Endodermal cell (in vitro differentiated cells): ENCODE measurements around the gene BACH2. TPM values are rescaled to one million over a fixed set of nuclear protein-coding genes. Genes with fewer than 3 reads are reported as not detected.
"Not testable (repeated sequence)": the region's sequence is repeated elsewhere in the genome, so short reads cannot be mapped to it uniquely, and the experiment has no call there.

Source experiments
- DNase-seq: peaks from one replicate; pipeline ENCODE4 v3.0.0-alpha.2; 2017
- H3K27ac ChIP-seq: 2 replicates; pipeline ENCODE4 v1.5.1; 2013; ENCODE audit warnings: mild to moderate bottlenecking, low read depth, low read length, moderate library complexity
- H3K27me3 ChIP-seq: 2 replicates; pipeline ENCODE4 v1.6.1; 2013; ENCODE audit warnings: mild to moderate bottlenecking, low read length, moderate library complexity; ENCODE audit not compliant: insufficient read depth, control insufficient read depth, poor library complexity, severe bottlenecking
- H3K36me3 ChIP-seq: 2 replicates; pipeline ENCODE4 v1.7.0; 2013; ENCODE audit warnings: mild to moderate bottlenecking, low read length, moderate library complexity; ENCODE audit not compliant: control insufficient read depth, insufficient read depth
- H3K4me1 ChIP-seq: one replicate; pipeline ENCODE4 v1.7.0; 2013; ENCODE audit warnings: low read length; ENCODE audit not compliant: control insufficient read depth, insufficient read depth
- H3K4me3 ChIP-seq: 2 replicates; pipeline ENCODE4 v1.5.1; 2013; ENCODE audit warnings: mild to moderate bottlenecking, low read length, moderate library complexity
- H3K9ac ChIP-seq: 2 replicates; pipeline ENCODE4 v1.6.1; 2013; ENCODE audit warnings: mild to moderate bottlenecking, low read length, moderate library complexity; ENCODE audit not compliant: poor library complexity, severe bottlenecking; ENCODE audit errors: extremely low read depth
- H3K9me3 ChIP-seq: 2 replicates; pipeline ENCODE4 v1.6.1; 2013; ENCODE audit warnings: mild to moderate bottlenecking, low read length, moderate library complexity; ENCODE audit not compliant: control insufficient read depth
- H3K27ac Mint-ChIP-seq: 2 replicates; pipeline ENCODE4 v1.8.0; 2020; ENCODE audit warnings: mixed read lengths
- H3K27me3 Mint-ChIP-seq: 2 replicates; pipeline ENCODE4 v1.8.0; 2021; ENCODE audit warnings: mild to moderate bottlenecking, mixed read lengths; ENCODE audit not compliant: insufficient read depth
- H3K36me3 Mint-ChIP-seq: 2 replicates; pipeline ENCODE4 v1.8.0; 2020; ENCODE audit warnings: low read depth, mixed read lengths
- H3K4me1 Mint-ChIP-seq: 2 replicates; pipeline ENCODE4 v1.8.0; 2020; ENCODE audit warnings: mixed read lengths
- H3K4me3 Mint-ChIP-seq: 2 replicates; pipeline ENCODE4 v1.8.0; 2020; ENCODE audit warnings: mild to moderate bottlenecking, moderate library complexity, mixed read lengths
- H3K9me3 Mint-ChIP-seq: 2 replicates; pipeline ENCODE4 v1.8.0; 2020; ENCODE audit warnings: mild to moderate bottlenecking, mixed read lengths
- CTCF ChIP-seq: fragments of 200-600 bp; sonication (generic); conservative IDR thresholded peaks from 2 replicates; pipeline ENCODE4 v1.5.0; 2021; ENCODE audit warnings: antibody characterized with exemption, mild to moderate bottlenecking
- WGBS, 2 experiments: methylation state at CpG; one replicate each; pipeline versions ENCODE4 v1.1.5 to v1.1.7; 2013; ENCODE audit warnings: missing lambda C conversion rate in 2 of 2, mixed read lengths in 1 of 2; ENCODE audit not compliant: insufficient coverage in 1 of 2, insufficient read length in 1 of 2; 5-methylcytosine and 5-hydroxymethylcytosine counted together
- total RNA-seq, 2 donors: library from RNA; stranded (reverse); fragmentation: NEBNext Ultra II Directional in 1 of 2; extraction: Animal tissue kit (Norgen Biotek cat#: 25700) in 1 of 2; gene quantifications; 2 replicates in 1 of 2; 3 replicates in 1 of 2; pipeline ENCODE4 v1.2.1, GENCODE V29; 2021

BACH2 gene
- total RNA-seq, 2 donors from 2014 or later: 11.0 to 22.3 TPM

DNA sequence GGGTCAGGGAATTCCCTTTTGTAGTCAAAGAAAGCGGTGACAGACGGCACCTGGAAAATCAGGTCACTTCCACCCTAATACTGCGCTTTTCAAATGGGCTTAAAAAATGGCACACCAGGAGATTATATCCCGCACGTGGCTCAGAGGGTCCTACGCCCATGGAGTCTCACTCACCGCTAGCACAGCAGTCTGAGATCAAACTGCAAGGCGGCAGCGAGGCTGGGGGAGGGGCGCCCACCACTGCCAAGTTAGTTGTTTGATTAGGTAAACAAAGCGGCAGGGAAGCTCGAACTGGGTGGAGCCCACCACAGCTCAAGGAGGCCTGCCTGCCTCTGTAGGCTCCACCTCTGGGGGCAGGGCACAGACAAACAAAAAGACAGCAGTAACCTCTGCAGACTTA is 242.4 kb downstream of the BACH2 start:
- Mint-ChIP-seq H3K36me3 (peaks cover 30% of the 10 kb centered on the region), H3K9me3 (peaks cover 64% of the 10 kb centered on the region)
- peaks cover 24% of the 10 kb centered on the region for H3K9me3 ChIP-seq
- not testable (repeated sequence) for H3K36me3 ChIP-seq, H3K27me3 Mint-ChIP-seq, H3K4me3 Mint-ChIP-seq, H3K4me1 Mint-ChIP-seq, H3K9ac ChIP-seq, H3K4me1 ChIP-seq, H3K27ac Mint-ChIP-seq, DNase-seq, H3K27ac ChIP-seq, H3K27me3 ChIP-seq
- H3K4me3 ChIP-seq: peak overlapping the region; percentile 71
- 95 to 98% methylated on average over 7 to 11 of the region's 12 CpGs for WGBS, 2 experiments

- H3K4me1 Mint-ChIP-seq: no peaks in the 10 kb centered on the region
- peak overlapping the region; percentile 71 for H3K4me3 ChIP-seq
- H3K27ac Mint-ChIP-seq: no peak overlapping the region
- H3K4me1 ChIP-seq: no peaks in the 10 kb centered on the region
- peaks cover 28% of the 10 kb centered on the region for H3K36me3 Mint-ChIP-seq
- 90 to 100% methylated on average over 2 to 5 of the region's 5 CpGs for WGBS, 2 experiments
- H3K9me3 ChIP-seq: peaks cover 24% of the 10 kb centered on the region
- H3K4me3 Mint-ChIP-seq: no peak overlapping the region
- peaks cover 9% of the 10 kb centered on the region for H3K36me3 ChIP-seq
- H3K9ac ChIP-seq: no peak overlapping the region
- peaks cover 62% of the 10 kb centered on the region for H3K9me3 Mint-ChIP-seq
- no peak for TF ChIP-seq CTCF
- no peaks in the 10 kb centered on the region for H3K27me3 ChIP-seq
- no peak for DNase-seq
- H3K27ac ChIP-seq: no peak overlapping the region
- no peaks in the 10 kb centered on the region for H3K27me3 Mint-ChIP-seq
These were observed 243.0 kb downstream of the BACH2 start for GRCh38 chr6:90053614-90054013.

DNA sequence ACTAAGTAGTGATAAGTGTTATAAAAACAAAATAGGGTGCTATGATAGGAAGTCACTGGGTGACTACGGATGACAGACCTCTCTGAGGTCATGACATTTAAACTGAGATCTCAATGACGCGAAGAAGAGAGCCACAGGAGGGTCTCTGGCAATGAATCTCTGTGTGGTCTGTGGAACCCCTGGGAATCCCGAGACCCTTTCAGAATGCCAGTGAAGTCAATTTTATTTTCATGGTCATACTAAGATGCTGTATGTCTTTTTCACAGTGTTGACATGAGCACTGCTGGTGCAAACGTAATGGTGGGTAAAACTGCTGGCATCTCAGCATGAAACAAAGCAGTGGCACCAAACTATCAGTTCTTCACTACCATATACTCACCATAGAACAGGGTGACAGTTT is 247.3 kb downstream of the BACH2 start:
- Histone ChIP-seq H3K27me3 (no peaks in the 10 kb centered on the region), H3K36me3 (peaks cover 9% of the 10 kb centered on the region), H3K4me3 (no peak overlapping the region), H3K9ac (no peak overlapping the region), H3K4me1 (no peaks in the 10 kb centered on the region), H3K9me3 (peaks cover 24% of the 10 kb centered on the region), H3K27ac (no peak overlapping the region)
- Mint-ChIP-seq H3K27ac (no peak overlapping the region), H3K9me3 (peaks cover 26% of the 10 kb centered on the region), H3K36me3 (peaks cover 8% of the 10 kb centered on the region), H3K4me3 (no peak overlapping the region), H3K4me1 (no peaks in the 10 kb centered on the region), H3K27me3 (no peaks in the 10 kb centered on the region)
- no peak for DNase-seq
- no peak for TF ChIP-seq CTCF
- 95 to 96% methylated on average over 5 of the region's 5 CpGs for WGBS, 2 experiments
